ENCODE data around the gene EFNA3.

Gene EFNA3

GRCh38 chr1:155080312-155081228 lies 1.9 kb downstream of the EFNA3 start (continued):
- TF ChIP-seq HIC1 (tag by site-specific recombination; IDR thresholded peaks at IDR 0.05) (peak; percentile 47; the same call in 1 of the 2 replicates), ATF2 (tag by site-specific recombination; IDR thresholded peaks at IDR 0.05; ENCODE audit: low read depth) (no peak), ZNF19 (tag by site-specific recombination; IDR thresholded peaks at IDR 0.05; ENCODE audit: low read depth) (no peak), ZNF140 (tag by site-specific recombination; IDR thresholded peaks at IDR 0.05) (no peak), ZNF280D (tag by site-specific recombination; IDR thresholded peaks at IDR 0.05) (no peak), ZNF610 (tag by site-specific recombination; IDR thresholded peaks at IDR 0.05; ENCODE audit: borderline replicate concordance) (no peak; the same call in 1 of the 2 replicates), ZNF398 (tag by site-specific recombination; IDR thresholded peaks at IDR 0.05) (peak; percentile 82), ZBTB1 (tag by site-specific recombination; IDR thresholded peaks at IDR 0.05) (no peak), ZBTB48 (tag by site-specific recombination; IDR thresholded peaks at IDR 0.05) (peak; percentile 55), ZIC2 (tag by site-specific recombination; IDR thresholded peaks at IDR 0.05) (peak; percentile 38; the same call in 1 of the 2 replicates), ZNF585B (tag by site-specific recombination; IDR thresholded peaks at IDR 0.05) (no peak; the same call in 1 of the 2 replicates), ZBTB49 (tag by site-specific recombination; IDR thresholded peaks at IDR 0.05; ENCODE audit: low read depth) (no peak), ZNF645 (tag by site-specific recombination; IDR thresholded peaks at IDR 0.05) (no peak), TCF7L2 (IDR thresholded peaks at IDR 0.05; ENCODE audit: borderline replicate concordance, low read depth, low read length) (no peak), KLF17 (tag by site-specific recombination; IDR thresholded peaks at IDR 0.05) (peak; percentile 79; the same call in 1 of the 2 replicates), AEBP2 (tag by site-specific recombination; IDR thresholded peaks at IDR 0.05; ENCODE audit: borderline replicate concordance) (no peak), ZNF654 (tag by site-specific recombination; IDR thresholded peaks at IDR 0.05; ENCODE audit: low read depth) (no peak), ZNF18 (tag by site-specific recombination; IDR thresholded peaks at IDR 0.05) (peak; percentile 18; the same call in 1 of the 2 replicates), EGR2 (tag by site-specific recombination; IDR thresholded peaks at IDR 0.05; ENCODE audit: low read depth) (peak; percentile 50; the same call in 1 of the 2 replicates), ZNF112 (tag by site-specific recombination; IDR thresholded peaks at IDR 0.05) (no peak)

All from HEK293 (cell line).